NB4 (cell line): ENCODE results near the gene PEX26.
A peak's percentile ranks its signal among the peaks of the same experiment; 100 is the strongest.

Source experiments
- DNase-seq: peaks from one replicate; pipeline ENCODE4 v3.0.0; 2010; ENCODE audit warnings: low read depth
- H3K4me3 ChIP-seq: one replicate; pipeline ENCODE4 v1.5.1; 2011; ENCODE audit warnings: mild to moderate bottlenecking, low read depth, low read length, moderate library complexity
- MYC ChIP-seq: IDR thresholded peaks from 2 replicates; pipeline ENCODE4 v1.6.1; 2011; ENCODE audit warnings: low read depth, low read length
- POLR2A ChIP-seq: IDR thresholded peaks from 2 replicates; pipeline ENCODE4 v1.6.1; 2011; ENCODE audit warnings: mild to moderate bottlenecking; ENCODE audit not compliant: insufficient read length; ENCODE audit errors: extremely low read depth
- TF ChIP-seq, protein P1 (sequence below): IDR thresholded peaks from one replicate; pipeline ENCODE4 v1.5.1; 2012; ENCODE audit warnings: low read depth, low read length
- TF ChIP-seq, protein P2 (sequence below): IDR thresholded peaks from 2 replicates; pipeline ENCODE4 v1.6.1; 2011; ENCODE audit warnings: low read depth, low read length

Gene PEX26

DNA sequence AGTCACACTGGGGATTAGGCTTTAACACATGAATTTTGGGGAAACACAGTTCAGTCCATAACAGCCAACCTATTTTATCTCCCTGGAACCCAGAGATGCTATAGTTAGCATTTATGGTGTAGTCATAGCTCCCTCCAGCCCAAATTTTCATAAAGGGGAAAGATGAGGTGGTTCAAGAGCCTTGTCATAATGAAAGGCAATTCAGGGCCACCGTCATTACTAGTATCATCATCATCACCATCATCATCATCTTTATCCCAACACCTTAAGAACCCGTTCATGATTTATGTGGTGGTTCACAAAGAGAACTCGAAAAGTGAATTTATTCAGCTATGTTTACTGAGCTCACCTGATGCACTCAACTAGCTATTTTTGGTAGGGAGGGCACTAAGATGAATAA lies 30.4 kb downstream of the PEX26 start:
- H3K4me3 ChIP-seq: no peak overlapping the region
- TF ChIP-seq POLR2A: no peak
- TF ChIP-seq, protein P1, sequence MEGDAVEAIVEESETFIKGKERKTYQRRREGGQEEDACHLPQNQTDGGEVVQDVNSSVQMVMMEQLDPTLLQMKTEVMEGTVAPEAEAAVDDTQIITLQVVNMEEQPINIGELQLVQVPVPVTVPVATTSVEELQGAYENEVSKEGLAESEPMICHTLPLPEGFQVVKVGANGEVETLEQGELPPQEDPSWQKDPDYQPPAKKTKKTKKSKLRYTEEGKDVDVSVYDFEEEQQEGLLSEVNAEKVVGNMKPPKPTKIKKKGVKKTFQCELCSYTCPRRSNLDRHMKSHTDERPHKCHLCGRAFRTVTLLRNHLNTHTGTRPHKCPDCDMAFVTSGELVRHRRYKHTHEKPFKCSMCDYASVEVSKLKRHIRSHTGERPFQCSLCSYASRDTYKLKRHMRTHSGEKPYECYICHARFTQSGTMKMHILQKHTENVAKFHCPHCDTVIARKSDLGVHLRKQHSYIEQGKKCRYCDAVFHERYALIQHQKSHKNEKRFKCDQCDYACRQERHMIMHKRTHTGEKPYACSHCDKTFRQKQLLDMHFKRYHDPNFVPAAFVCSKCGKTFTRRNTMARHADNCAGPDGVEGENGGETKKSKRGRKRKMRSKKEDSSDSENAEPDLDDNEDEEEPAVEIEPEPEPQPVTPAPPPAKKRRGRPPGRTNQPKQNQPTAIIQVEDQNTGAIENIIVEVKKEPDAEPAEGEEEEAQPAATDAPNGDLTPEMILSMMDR: no peak
- TF ChIP-seq, protein P2, sequence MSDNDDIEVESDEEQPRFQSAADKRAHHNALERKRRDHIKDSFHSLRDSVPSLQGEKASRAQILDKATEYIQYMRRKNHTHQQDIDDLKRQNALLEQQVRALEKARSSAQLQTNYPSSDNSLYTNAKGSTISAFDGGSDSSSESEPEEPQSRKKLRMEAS: no peak
- TF ChIP-seq MYC: no peak
- no peak for DNase-seq

DNA sequence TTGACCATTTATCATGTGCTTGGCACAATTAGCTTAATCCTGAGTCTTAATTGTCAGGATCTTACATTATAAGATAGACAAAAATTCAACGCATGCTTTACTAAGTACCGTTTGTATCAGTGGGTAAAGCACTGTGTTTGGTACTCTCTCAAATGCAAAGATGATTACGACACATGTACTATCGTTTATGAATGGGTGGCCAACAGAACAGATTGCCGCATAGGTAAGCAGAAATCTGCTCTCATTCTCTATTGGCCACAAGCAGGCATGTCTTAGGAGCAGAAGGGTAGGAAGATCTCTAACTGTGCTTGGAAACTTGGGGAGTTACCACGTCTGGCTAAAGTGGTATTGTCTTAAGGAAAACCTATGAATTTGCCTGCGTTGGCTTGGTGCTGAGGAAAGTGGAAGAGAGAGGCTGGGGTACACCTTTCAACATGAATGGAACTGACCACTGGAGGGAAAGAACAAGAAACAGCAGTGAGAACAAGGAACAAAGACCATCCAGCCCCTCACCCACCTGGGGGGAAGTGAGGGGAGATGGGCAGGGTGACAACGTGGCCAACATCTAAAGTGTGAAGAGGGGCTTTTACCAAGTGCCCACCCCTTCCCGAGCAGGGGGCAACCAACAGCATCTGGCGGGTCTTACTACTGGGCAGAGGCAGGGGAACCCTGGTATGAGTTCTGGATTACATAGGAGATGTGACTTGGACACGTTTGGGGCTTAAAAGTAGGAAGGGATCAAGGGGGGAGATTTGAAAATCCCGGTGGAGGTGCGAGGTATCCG lies 31.8 kb downstream of the PEX26 start:
- TF ChIP-seq POLR2A (no peak), MYC (no peak)
- TF ChIP-seq, protein P2: no peak
- TF ChIP-seq, protein P1: no peak
- H3K4me3 ChIP-seq: peak overlapping the region; percentile 53

DNA sequence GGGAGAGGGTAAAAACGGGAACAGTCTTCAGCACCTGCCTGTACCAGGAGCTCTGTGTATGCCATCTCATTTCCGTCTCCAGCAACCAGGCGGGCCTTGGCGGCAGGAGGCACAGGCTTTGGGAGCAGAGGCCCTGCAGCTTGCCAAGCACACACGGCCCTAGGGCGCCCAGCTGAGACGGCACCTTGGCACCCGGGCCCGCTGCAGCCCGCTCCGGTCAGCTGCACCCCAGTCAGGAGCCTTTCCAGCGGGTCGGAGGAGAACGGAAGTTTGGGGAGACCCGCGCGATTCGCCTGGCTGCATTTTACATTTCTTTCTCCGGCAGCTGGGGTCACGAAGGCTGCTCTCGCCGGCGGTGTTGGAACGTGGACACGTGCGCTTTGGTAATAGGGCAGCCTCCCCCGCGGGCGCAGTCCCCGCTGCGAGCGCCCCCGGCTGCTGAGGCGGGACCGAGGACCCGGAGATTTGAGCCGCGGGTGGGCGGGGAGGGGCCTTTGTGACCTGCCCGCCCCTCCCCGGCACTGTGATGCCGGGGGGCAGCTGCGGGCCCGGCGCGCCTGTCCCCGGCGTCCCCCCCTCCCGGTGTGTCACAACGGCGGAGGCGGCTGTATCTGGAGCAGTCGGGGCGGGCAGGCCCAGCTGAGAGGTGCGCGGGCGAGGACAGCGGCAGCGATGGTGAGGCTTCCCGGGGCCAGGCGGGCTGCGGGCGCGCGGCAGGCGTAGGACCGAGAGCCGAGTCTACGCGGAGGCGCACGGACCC lies 32.6 kb downstream of the PEX26 start, which contains the start of gene TUBA8:
Gene TUBA8 (plus strand): TSS at position 616 of the 760 bp plus-strand sequence. CDS start 57 bp downstream, at position 673.
- DNase-seq: peak; percentile 77
- peak within 1 kb of the TSS; percentile 63 for H3K4me3 ChIP-seq
- TF ChIP-seq, protein P2: peak; percentile 88
- TF ChIP-seq, protein P1: no peak
- TF ChIP-seq MYC: peak; percentile 24; the same call in 1 of the 2 replicates
- no peak for TF ChIP-seq POLR2A

More for the DNA sequence above, 31.8 kb downstream of the PEX26 start:
- peak; percentile 23 for DNase-seq

DNA sequence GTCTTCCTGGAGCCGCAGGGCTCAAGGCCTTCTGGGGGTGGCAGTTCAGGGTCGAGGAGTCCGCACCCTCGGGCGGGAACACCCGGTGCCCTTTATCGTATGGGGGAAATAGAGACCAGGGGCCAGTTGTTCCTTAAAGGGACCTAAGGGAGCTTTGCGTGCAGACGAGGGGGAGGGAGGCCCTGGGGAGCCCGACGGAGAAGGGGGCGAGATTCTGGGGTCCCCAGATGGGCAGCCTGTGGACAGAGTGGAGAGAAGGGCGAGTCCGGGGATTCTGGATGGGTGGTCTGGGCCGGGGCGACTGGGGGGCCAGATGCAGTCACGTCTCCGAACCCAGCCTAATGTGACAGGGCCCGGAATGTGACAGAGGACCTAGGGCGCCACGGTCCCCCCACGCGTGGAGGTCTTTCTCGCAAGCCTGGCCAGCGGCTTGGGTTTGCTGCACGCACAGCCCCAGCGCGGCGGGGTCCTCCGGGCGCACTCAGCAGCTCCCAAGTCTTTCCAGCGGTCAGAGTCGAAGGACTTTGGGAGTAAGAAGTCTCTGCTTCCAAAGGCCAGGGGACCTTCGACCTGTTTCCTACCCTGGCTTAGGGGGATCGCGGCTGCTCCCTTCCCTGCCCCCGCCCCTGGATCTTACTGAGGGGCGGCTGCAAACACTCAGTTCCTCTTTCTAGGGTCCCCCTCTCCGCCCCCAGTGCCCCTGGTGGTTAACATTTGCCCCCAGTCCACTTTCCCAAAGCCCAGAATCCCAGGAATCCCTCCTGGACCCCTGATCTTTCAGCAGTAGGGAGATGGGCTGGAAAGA lies 33.4 kb downstream of the PEX26 start:
- H3K4me3 ChIP-seq: peak overlapping the region; percentile 63
- peak; percentile 41 for DNase-seq
- TF ChIP-seq POLR2A (no peak), MYC (no peak)
- TF ChIP-seq, protein P2: no peak
- TF ChIP-seq, protein P1: no peak

DNA sequence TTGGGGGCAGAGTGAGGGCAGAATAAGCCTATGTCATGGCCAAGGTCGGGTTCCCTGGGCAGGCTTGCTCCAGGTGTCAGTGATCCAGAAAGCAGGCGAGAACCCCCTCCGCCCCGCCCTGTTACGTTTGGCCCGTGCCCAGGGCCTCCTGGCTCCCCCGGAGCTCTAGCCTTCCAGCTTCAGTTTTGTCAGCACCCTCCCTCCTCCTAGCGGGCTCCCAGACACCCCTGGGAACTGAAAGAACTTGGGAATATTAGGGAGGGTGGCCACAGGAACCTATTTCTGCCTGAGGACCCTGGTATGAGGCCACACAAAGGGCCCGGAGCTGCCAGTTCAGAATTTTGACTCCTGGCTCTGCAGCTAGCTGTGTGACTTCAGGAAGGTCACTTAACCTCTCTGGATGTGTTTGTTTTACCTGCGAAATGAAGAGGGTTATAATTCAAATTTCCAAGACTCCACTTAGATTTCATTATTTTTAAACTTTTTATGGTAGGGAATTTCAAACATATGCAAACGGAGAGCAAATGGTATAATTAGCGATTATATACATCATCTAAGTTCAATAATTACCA lies 34.1 kb downstream of the PEX26 start:
- DNase-seq: peak; percentile 32
- TF ChIP-seq, protein P2: no peak
- TF ChIP-seq MYC (no peak), POLR2A (no peak)
- TF ChIP-seq, protein P1: no peak
- H3K4me3 ChIP-seq: peak overlapping the region; percentile 63
